NCI-H128 (cell line): ENCODE data around the gene PRLR.
"Not testable (repeated sequence)": the region's sequence is repeated elsewhere in the genome, so short reads cannot be mapped to it uniquely, and the experiment has no call there.

Experiments
- DNase-seq: peaks from one replicate; lab custom pipeline; 2025; ENCODE audit not compliant: unreplicated experiment; lab: John Stamatoyannopoulos, UW

PRLR gene

DNA sequence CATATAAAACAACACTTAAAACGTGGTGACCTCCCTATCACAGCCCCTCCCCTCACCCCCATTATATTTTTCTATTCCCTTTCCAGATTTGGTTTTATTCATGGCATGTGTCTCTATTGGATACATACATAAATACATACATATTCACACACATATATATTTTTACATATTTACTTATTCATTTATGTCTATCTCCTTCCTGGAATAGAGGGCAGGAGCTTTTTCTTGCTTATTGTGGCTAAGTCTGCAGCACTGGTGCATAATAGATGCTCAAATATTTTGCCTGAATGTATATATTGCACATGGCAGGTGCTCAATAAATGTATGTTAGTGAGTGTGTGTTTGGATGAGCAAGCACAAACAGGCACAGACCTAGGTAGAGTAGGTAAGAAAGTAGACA, 185.0 kb downstream of the PRLR start:
- no peak for DNase-seq

DNA sequence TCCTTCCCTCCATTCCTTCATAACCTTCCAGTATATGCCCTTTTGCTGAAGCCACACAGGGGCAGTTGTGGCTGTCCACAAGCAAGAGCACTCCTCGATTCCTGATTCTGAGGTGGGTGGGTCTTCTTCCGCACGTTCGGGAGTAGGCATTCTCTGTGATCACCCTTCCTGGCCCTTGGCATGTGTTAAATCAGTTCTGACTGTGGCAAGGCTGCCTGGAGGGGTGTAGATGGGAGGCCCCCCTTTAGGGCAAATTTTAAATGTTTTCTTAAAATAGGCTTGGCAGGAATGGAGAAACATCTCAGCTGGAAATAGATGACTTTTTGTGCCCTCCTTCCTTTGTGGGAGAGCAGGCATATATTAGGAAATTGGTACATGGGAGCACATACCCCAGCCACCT, 185.6 kb downstream of the PRLR start:
- DNase-seq: no peak

DNA sequence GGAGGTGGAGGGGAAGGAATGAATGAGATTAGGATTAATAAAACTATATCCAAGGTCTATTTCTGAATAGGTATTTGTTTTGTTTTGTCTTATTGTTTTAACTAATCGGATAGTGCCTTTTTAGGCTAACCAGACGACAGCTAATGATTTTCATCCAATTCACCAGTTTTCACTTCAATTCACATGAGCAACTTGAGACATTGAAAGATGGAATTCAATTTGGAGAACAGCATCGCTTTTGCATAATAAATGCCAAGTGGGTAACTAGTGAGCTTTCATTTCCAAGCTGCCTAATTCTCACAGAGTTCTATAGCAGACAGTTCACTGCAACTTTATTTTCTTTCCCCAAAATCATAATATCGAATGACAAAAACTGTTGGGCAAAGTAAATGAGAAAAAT, 187.5 kb downstream of the PRLR start:
- DNase-seq: no peak

DNA sequence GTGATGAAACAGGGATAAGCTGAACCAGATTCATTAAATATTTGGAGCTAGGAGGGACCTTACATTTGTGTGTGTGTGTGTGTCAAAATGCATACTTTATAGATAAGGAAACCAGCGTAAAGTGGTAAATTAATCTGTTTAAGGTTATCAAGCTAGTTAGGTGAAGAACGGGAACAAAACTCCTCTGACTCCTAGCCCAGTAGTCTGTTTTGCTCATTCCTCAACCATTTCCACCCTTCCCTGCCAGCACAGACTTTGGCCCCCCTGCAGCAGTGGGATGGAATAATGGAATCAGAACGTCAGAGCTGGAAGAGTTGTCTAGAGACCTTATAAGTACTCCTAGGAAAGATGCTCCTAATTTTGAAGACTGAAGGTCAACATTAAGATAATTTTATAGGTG, 189.0 kb downstream of the PRLR start:
- DNase-seq: no peak

DNA sequence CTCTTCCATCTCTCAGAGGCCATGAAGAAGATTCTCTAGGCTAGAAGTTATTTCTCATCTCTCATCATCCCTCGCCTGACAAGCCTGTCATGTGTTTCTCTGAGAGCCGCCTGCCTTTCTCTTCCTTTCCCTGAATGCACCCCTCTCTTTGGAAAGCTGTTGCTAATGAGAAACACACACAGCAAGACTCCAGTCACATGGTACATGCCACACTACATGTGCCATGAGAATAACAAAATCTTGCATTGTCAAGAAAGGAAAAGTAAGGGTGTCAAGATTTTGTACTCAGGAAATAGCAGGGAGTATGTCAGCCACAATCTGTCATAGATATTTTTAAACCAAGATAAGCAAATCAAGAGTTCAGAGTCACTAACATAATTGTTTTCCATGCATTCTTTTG, 191.4 kb downstream of the PRLR start:
- DNase-seq: no peak

DNA sequence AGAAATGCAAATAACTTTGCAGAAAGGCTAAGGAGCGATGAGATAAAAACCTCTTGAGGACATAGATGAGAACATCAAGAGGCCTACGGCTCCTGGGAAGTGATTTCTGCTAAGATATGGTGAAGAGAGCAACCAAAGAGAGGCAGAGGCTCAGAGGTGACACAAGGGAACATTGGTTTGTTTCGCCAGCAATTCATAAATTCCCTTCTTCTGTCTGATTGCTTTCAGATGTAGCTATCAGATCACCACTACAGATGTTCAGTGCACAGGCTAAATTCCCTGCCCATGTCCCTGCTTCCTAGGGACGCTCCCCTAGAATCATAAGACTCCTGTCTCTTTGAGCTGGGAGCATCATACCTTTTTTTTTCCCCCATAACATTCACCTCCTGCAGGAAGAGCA, 193.8 kb downstream of the PRLR start:
- no peak for DNase-seq

DNA sequence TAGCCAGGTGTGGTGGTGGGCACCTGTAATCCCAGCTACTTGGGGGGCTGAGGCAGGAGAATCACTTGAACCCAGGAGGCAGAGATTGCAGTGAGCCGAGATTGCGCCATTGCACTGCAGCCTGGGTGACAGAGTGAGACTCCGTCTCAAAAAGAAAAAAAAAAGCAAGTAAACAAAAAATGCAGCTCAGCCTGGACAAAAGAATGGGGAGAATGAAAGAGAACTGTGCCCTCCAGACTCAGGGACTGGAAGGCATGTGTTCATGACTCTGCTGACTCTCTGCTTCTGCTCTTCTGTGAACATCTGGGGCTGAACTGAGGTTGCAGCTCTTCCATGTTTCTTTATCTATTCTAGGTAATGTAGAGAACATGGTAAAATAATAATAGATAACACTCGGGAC, 194.4 kb downstream of the PRLR start:
- DNase-seq: not testable (repeated sequence)

DNA sequence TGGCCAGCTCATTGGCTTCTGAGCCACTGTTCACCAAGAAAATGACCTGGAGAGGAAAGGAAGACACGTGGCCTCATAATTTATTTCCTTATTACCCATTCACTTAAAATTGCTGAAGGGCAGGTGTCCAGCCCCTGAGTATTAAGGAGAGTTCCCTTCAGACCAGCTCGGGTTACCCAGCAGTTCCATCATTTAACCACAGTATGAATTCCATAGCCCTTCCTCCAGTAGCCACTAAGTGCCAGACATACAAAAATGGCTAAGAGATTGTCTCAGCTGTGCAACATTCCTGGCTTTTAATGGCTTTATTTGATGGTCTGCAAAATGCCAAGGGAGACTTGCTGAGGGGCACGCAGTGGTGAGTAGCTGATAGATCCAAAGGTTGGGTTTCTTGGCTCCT, 195.0 kb downstream of the PRLR start:
- DNase-seq: no peak

DNA sequence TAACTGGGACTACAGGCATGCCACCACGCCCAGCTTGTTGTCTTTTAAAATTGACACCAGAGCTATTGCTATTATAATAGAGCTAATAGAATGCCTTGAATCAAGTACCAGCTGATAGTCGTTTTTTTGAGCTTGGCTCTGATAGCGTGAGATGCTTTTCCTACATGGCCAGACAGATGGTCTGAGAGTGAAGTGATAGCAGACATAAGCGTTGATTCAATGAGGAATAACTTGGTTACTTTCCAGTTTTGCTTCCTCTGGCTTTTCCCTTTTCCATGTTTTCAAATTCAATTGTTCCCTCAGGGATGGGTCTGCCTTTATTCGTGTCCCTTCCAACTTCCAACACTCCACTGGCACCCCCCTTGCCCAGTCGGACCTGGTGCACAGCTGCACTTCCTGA, 197.9 kb downstream of the PRLR start:
- DNase-seq: no peak

DNA sequence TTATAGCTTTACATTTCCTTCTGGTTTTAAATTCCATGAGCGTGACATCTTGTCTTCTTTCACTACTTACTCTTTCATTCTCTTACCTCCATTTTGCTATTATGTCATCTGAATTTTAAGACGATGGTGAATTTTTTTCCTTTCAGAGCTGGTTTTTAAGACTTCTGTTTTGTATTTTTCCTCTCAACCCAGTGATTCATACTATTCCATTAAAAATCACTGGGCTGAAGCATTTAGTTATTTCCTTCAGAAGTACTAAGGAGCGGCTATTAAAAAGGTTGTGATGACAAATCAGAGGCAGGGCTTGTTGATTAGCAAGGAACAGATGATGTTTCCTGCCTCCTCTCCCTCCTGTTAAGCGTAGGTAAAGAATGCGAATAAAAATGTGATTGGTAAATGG, 199.0 kb downstream of the PRLR start:
- no peak for DNase-seq

DNA sequence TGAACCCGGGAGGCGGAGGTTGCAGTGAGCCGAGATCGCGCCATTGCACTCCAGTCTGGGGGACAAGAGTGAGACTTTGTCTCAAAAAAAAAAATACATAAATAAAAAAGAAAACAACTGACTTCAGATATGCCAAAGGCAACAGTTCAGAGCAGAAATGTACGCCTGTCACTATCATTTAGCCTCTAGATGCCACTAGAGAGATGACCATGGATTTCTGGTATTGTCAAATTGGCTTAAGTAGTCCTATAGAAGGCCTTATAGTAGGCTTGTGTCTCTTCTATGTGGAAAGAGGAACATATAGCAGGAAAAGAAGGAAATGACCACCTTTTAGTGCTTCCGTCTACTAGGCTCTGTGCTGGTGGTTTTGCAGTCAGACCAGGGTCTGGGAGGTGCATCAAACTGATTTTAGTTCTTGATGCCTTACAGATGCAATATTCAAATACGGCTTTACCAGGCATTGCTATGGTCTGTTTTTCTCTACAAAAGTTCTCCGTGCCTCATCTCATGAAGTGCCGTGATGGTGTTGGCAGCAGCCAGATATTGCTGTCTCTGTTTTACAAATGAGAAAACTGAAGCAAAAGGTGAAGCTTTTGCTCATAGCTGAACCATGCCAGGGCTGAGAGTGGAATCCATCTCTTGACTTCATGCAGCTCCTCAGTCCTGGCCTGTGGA, 199.7 kb downstream of the PRLR start:
- DNase-seq: no peak

DNA sequence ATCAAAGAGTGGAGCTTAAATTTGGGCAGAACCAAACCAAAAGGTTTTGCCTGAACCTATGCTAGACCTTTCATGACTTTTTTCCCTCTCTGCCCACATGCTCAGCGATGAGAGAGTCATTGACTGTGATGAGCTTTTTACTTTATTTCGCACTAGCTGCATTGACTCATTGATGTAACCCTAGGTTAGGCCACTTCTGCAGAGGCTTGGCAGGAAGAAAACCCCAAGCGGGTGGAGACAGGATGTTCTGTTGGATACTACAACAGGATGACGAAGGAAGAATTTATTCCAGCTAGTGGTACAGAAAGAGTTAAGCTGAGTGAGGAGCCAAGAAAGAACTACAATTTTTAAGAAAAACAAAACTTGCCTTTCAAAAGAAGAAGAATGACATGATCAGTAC, 201.0 kb downstream of the PRLR start:
- no peak for DNase-seq

DNA sequence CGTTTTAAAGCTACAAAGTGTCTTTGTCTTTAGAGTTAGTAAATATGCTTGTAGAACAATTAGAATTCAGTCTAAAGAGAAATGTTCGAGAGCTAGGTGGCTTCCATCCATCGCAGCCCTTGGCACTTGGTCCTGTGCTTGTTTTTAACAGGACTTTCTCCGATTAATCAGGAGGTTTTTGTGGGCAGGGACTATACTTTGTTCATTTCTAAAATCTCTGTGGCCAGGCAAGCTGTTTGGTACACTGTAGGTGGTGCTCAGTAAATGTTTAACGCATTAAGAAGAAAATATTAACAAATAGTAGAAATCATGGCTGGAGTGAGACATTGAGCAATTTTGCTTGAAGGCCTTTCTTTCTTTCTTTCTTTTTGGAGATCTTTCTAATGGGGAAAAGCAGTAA, 203.3 kb downstream of the PRLR start:
- DNase-seq: no peak

DNA sequence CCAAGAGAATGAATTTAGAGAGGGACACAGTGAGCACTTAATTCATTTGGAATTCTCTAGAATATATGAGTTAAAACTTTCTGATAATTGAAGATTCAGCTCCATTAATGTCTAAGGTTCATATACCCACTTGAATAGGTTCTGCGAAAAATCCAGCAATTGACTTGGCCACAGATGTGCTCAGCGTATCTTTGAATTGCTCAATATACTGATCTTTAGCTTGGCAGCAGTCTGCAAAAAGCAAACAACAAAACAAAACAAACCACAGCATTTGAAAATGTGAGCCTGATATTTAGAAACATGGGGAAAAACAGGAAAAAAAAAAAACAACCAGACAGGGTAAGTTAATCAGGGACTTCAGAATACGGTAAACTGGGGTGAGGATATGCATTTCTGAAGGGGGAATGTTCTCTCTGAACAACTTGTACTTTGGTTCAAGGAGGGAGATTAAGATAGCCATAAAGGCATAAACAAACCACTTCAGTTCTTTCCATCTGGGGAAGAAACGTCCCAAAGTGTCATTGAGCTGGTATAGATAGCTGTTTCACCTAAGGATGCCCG, 203.9 kb downstream of the PRLR start:
- no peak for DNase-seq

DNA sequence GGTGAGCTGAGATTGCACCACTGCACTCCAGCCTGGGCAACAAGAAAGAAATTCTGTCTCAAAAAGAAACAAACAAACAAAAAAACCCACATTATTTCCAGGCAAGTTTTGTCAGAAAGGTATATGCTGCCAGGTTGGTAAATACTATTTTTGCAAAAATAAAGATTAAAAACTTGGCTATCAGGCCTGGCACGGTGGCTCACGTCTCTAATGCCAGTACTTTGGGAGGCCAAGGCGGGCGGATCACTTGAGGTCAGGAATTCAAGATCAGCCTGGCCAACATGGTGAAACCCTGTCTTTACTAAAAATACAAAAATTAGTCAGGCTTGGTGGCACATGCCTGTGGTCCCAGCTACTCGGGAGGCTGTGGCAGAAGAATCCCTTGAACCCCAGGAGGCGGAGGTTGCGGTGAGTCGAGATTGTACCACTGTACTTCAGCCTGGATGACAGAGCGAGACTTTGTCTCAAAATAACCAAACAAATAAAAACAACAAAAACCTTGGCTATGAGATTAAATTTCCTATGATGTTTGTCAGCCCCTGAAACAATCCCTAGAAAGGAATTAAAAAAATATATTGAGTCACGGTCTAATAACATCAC, 205.3 kb downstream of the PRLR start:
- no peak for DNase-seq

DNA sequence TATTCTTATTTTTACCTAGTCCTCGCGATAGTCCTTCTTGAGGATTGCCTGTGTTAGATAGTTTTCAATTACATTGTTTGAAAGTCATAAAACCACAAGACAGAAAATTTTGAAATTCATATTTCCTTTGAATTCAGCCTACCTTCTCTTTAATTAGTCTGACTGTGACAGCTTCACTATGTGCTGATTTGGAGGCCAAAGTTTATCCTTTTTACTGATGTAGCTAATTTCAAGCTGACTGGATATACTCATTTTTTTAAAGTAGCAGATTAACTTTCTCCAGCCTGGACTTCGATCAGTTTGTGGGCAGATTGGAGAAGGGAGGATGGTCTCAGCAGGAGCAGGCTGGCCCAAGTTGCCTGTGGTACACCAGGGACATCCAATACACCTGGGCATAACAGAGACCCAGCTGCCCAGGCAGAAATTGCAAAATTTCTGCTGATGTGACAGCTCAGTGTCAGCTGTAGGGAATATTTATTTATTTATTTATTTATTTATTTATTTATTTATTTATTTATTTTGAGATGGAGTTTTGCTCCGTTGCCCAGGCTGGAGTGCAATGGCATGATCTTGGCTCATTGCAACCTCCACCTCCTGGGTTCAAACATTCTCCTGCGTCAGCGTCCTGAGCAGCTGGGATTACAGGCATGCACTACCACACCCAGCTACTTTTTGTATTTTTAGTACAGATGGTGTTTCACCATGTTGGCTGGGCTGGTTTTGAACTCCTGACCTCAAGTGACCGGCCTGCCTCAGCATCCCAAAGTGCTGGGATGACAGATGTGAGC, 206.7 kb downstream of the PRLR start:
- no peak for DNase-seq

DNA sequence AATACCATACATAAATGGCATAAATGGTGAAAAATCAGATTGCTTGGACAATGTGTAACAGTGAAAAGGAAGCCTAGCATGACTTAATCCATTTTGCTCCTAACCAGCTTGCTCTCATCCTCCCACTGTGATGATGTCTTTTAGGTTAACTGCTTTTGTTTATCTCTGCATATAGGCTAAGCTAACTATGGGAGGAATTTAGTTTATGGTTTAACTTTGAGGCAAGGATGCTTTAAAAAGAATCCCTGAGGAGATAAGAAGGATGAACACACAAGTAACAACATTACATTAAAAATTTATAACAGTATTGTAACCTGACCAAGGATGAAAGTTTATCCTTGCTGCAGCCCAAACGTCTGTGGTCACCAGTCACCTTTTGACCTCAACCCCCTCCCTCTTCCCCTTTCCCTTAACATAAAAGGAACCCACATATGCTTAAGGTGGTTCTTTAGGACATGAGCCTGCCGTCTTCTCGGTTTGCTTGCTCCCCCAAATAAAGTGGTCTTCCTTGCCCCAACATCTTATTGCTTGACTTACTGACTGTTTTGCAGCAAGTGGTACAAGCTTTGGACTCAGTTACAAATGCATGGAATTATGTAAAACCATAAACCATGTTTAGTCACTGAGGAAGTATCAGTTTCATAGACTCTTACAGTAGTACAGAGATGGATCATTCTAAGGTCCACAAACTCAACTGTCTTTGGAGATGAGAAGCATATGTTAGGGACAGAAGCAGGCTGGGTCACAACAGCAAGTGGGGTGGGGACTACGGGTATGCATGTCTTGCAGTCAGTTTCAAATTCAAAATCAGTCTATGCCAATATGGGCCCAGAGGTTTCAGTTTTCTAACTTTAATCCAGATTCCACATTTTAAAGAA, 213.9 kb downstream of the PRLR start:
- no peak for DNase-seq

DNA sequence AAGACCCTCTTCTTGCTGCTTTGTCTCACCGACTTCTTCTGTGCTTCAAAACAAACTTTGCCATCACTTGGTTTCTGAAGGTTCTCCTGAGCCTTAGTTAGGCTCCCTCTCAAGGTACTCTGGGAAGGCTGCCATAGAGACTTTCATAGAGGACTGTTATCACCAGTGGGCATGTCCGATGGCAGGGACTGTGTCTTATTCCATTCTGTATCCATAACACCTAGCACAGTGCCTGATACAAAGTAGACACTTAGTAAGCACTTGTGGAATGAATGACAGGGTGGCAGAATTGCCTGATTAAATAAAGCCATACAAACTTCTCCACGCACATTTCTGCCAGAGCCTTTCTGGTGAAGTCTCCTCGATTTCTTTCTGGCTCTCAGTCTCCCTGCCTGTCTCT, 215.2 kb downstream of the PRLR start:
- DNase-seq: no peak

DNA sequence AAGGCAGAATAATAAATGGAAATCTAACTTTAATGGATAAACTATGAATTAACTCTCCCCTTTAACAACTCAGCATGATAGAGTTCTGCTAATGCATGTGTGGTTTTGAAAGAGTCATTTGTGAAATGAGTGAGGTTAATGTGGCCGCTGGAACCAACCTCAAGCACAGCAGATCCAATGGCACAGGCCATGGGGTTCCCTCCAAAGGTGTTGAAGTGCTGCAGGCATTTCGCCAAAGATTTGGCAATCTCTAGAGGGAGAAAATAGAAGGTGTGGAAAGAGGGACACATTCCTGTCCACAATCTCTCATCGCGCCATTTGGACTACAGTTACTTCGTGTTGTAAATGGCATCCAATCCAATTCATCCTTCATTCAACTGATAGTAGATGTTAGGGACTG, 217.5 kb downstream of the PRLR start:
- DNase-seq: no peak

DNA sequence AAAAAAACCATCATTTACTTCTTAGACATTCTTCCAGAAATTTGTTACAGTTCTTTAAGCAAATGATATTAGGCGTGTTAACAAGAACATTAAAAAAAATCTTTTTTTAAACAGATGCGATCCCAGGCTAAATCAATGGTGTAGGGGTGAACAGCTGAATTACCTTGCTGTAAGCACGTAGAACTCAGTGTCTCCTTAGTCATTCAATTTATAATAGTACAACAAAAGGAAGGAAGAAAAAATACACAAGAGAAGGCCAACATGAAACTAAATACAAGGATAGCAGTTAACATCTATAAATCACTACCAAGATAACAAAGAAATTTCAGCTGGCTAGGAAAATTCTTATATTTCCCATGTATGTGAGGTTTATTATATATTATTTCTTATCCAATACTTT, 217.9 kb downstream of the PRLR start:
- no peak for DNase-seq

DNA sequence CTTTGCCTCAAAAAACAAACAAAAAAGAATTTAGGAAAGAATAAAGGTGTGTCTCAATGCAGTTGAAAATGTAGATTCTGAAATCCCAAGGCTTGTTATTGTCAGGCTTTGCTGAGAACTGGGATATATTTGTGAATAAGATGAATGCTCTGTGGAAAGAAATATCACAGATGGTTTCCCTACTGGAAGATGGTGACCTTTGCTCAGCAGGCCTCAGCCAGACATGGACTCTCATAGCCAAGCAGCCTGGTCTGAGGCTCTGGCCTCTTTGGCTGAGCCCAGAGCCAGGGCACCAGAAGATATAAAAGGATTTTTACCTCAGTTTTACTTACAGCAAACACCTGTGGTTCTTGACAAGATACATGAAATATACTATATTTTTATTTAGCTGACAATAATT, 219.6 kb downstream of the PRLR start:
- no peak for DNase-seq
